Left ventricle myocardium inferior (tissue), 1 donor: Measurements from ENCODE around the gene BMP7. TPM values are rescaled to one million over a fixed set of nuclear protein-coding genes. Genes with fewer than 3 reads are reported as not detected.

ENCODE experiments used
- DNase-seq: peaks from one replicate; pipeline ENCODE4 v3.0.0-alpha.2; 2020
- H3K27ac ChIP-seq: fragments of 200-600 bp; replicated peaks from 2 replicates; pipeline ENCODE4 v1.8.0; 2021
- H3K27me3 ChIP-seq: fragments of 200-600 bp; 2 replicates; pipeline ENCODE4 v1.8.0; 2021; ENCODE audit warnings: low read depth
- H3K36me3 ChIP-seq: fragments of 200-600 bp; 2 replicates; pipeline ENCODE4 v1.8.0; 2021
- H3K4me1 ChIP-seq: fragments of 200-600 bp; 2 replicates; pipeline ENCODE4 v1.8.0; 2021
- H3K4me3 ChIP-seq: fragments of 200-600 bp; 2 replicates; pipeline ENCODE4 v1.8.0; 2021; ENCODE audit warnings: mild to moderate bottlenecking, moderate library complexity
- H3K9me3 ChIP-seq: fragments of 200-600 bp; replicated peaks from 2 replicates; pipeline ENCODE4 v1.8.0; 2021
- intact Hi-C: fragments of 100-400 bp; cut with micrococcal nuclease; formaldehyde crosslinking; loops from one replicate; pipeline ENCODE4 v1.11.0; 2022
- total RNA-seq: library from RNA; stranded (reverse); fragmentation: NEBNext Ultra II Directional; extraction: Animal tissue kit (Norgen Biotek cat#: 25700); gene quantifications from one replicate; pipeline ENCODE4 v1.2.1, GENCODE V29; 2021
- TF ChIP-seq, protein P1 (sequence below): fragments of 200-600 bp; IDR thresholded peaks from 2 replicates; pipeline ENCODE4 v1.8.0; 2021; ENCODE audit warnings: antibody characterized with exemption, mild to moderate bottlenecking, borderline replicate concordance
- donor health status: DM: no; HTN: yes; CAD: no; lungs with severe emphysema.

The BMP7 gene
- total RNA-seq, 1 donor from 2014 or later: 19.9 TPM

DNA sequence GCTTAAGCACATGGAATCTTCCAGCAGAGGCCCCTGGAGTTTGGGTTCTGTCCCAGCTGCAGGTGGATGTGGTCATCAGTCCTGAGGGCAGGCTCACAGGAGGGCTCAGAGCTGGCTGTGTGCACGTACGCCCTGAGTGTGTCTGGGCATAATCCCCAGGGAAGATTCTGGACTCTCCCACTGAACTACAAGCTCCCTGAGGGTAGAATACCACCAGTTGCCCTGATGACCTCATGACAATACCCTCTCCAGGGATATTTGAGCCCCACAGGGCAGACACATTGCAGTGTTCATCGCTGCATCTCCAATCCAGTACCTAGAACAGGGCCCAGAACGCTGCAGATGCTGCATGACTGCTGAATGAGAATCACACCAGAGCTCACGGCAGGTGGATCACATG is 92.5 kb downstream of the BMP7 start:
- H3K27me3 ChIP-seq: peaks cover 10% of the 10 kb centered on the region
- H3K27ac ChIP-seq: no peak overlapping the region
- no peaks in the 10 kb centered on the region for H3K36me3 ChIP-seq
- H3K4me1 ChIP-seq: no peaks in the 10 kb centered on the region
- intact Hi-C loops: no loop called here
- no peak for DNase-seq
- TF ChIP-seq, protein P1, sequence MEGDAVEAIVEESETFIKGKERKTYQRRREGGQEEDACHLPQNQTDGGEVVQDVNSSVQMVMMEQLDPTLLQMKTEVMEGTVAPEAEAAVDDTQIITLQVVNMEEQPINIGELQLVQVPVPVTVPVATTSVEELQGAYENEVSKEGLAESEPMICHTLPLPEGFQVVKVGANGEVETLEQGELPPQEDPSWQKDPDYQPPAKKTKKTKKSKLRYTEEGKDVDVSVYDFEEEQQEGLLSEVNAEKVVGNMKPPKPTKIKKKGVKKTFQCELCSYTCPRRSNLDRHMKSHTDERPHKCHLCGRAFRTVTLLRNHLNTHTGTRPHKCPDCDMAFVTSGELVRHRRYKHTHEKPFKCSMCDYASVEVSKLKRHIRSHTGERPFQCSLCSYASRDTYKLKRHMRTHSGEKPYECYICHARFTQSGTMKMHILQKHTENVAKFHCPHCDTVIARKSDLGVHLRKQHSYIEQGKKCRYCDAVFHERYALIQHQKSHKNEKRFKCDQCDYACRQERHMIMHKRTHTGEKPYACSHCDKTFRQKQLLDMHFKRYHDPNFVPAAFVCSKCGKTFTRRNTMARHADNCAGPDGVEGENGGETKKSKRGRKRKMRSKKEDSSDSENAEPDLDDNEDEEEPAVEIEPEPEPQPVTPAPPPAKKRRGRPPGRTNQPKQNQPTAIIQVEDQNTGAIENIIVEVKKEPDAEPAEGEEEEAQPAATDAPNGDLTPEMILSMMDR: no peak
- no peaks in the 10 kb centered on the region for H3K9me3 ChIP-seq
- no peak overlapping the region for H3K4me3 ChIP-seq

DNA sequence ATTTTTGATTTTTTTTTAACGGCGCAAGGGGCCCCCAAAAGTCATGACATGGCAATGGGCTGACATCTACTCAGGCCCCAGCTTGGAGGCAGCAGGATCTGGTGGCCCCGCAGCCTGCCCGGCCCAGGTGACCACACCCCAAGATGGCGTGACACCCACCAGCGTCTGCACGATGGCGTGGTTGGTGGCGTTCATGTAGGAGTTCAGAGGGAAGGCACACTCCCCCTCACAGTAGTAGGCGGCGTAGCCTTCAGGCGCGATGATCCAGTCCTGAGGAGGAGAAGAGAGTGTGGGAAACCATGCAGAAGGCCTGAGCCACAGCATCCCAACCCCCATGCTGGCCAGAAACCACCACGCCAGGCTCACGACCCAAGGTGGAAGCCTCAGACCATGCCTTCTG is 93.4 kb downstream of the BMP7 start:
- H3K4me1 ChIP-seq: peaks cover 7% of the 10 kb centered on the region
- H3K36me3 ChIP-seq: no peaks in the 10 kb centered on the region
- TF ChIP-seq, protein P1: no peak
- no peak overlapping the region for H3K4me3 ChIP-seq
- DNase-seq: no peak
- no peaks in the 10 kb centered on the region for H3K9me3 ChIP-seq
- peaks cover 5% of the 10 kb centered on the region for H3K27me3 ChIP-seq
- no peak overlapping the region for H3K27ac ChIP-seq
- intact Hi-C loops: no loop called here

DNA sequence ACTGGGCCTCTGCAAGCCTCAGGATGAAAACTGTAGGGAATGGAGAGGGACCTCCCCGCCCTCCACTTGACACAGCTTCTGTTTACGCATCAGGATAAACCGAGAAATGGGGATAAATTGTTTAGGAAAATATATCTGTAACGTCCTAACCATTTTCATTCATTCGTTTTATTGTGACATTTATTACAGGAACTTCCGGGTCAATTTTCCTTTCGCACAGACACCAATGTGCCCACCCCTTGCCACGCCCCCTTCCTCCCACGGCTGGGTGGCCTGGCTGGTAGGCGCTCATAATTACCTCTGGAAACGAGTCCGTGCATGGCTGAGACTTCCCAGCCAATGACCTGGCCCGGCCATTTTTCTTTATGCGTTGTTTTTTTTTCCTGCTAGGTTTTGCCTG is 96.1 kb downstream of the BMP7 start:
- no peak overlapping the region for H3K4me3 ChIP-seq
- no peak for DNase-seq
- H3K27ac ChIP-seq: no peak overlapping the region
- peaks cover 19% of the 10 kb centered on the region for H3K4me1 ChIP-seq
- TF ChIP-seq, protein P1: no peak
- intact Hi-C loops: no loop called here
- no peaks in the 10 kb centered on the region for H3K36me3 ChIP-seq
- H3K9me3 ChIP-seq: no peaks in the 10 kb centered on the region
- no peaks in the 10 kb centered on the region for H3K27me3 ChIP-seq

DNA sequence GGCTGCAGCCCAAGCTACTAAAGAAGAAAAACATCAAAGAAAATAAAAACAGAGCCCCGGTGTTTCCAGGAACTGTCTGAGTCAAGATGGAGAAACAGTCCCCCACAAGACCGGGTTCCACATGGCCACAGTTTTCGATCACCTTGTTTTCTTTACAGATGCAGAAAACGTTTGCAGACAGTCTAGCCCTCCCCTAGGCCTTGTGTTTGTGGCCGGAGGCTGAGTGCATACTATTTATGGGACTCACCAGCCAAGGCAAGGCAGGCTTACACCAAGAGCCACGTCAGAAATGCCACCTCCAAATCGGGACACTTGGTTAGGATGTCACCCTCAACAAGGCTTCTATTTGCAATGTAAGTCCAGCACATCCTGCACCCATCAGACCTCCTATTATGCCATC is 97.3 kb downstream of the BMP7 start:
- Histone ChIP-seq H3K27ac (peak overlapping the region; percentile 78), H3K27me3 (no peaks in the 10 kb centered on the region), H3K4me3 (no peak overlapping the region), H3K9me3 (no peaks in the 10 kb centered on the region), H3K36me3 (no peaks in the 10 kb centered on the region), H3K4me1 (peaks cover 19% of the 10 kb centered on the region)
- no peak for DNase-seq
- TF ChIP-seq, protein P1: no peak
- intact Hi-C loops: no loop called here

DNA sequence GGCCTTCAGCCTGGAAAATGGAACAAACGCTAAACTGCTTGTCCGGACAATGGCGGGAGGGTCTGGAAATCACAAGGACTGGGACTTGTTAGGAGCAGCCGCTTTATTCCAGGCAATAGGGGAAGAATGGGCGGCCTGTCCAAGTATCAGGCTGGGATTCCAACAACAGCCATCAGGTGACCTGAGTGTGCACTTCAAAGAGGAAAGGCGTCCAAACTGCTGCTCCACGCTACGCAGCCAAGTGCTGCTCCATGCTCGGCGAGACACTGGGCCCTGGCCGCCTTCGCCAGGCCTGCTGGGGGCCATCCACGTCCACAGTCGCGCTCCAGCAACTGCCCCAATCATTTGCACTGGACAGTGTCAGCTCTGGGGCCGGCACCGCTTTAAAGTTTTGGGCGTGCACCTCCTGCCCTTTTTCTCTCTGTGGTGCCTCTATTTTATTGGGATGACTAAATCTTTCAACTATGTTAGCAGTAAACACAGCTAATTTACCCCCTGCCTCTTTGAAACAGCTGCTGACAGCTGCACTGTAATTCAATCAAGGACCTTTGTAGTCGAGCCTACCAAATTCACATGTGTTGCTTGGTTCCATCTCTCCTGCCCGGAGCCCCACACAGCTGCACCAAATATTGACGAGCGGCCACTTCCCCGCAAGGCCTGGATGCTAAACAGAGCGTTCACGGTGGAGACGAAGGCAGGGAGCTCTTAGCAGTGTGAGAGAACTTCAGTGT is 98.3 kb downstream of the BMP7 start:
- peak overlapping the region; percentile 78 for H3K27ac ChIP-seq
- no peaks in the 10 kb centered on the region for H3K9me3 ChIP-seq
- TF ChIP-seq, protein P1: no peak
- no peaks in the 10 kb centered on the region for H3K36me3 ChIP-seq
- H3K4me3 ChIP-seq: no peak overlapping the region
- intact Hi-C loops: no loop called here
- DNase-seq: peak; percentile 52
- no peaks in the 10 kb centered on the region for H3K27me3 ChIP-seq
- H3K4me1 ChIP-seq: peaks cover 19% of the 10 kb centered on the region
